MM.1S (cell line): ENCODE data around the gene CHN2.

ENCODE experiments used
- DNase-seq: peaks from one replicate; pipeline ENCODE4 v3.0.0-alpha.2; 2015
- H2AFZ ChIP-seq: fragments of 300-600 bp; sonication (generic); 2 replicates; pipeline ENCODE4 v1.6.0; 2016; ENCODE audit warnings: antibody characterized with exemption, low read length
- H3F3A ChIP-seq: fragments of 300-600 bp; sonication (generic); 2 replicates; pipeline ENCODE4 v1.6.1; 2016; ENCODE audit warnings: mild to moderate bottlenecking, antibody characterized with exemption, low read length, moderate library complexity, mixed read lengths; ENCODE audit not compliant: insufficient read depth
- H3K27ac ChIP-seq: fragments of 300-600 bp; sonication (generic); 2 replicates; pipeline ENCODE4 v1.5.1; 2016; ENCODE audit warnings: mild to moderate bottlenecking, low read length
- H3K27me3 ChIP-seq: fragments of 300-600 bp; sonication (generic); replicated peaks from 2 replicates; pipeline ENCODE4 v1.6.0; 2016; ENCODE audit warnings: low read length; ENCODE audit not compliant: insufficient read depth
- H3K36me3 ChIP-seq: fragments of 300-600 bp; sonication (generic); replicated peaks from 2 replicates; pipeline ENCODE4 v1.6.1; 2016; ENCODE audit warnings: mild to moderate bottlenecking, low read length, mixed read lengths; ENCODE audit not compliant: insufficient read depth
- H3K4me1 ChIP-seq: fragments of 300-600 bp; sonication (generic); 2 replicates; pipeline ENCODE4 v1.6.1; 2016; ENCODE audit warnings: low read length, mixed read lengths
- H3K4me2 ChIP-seq: fragments of 300-600 bp; sonication (generic); 2 replicates; pipeline ENCODE4 v1.6.0; 2016; ENCODE audit warnings: low read depth, low read length
- H3K4me3 ChIP-seq: fragments of 300-600 bp; sonication (generic); 2 replicates; pipeline ENCODE4 v1.5.1; 2016; ENCODE audit warnings: low read length, mixed read lengths
- H3K79me2 ChIP-seq: fragments of 300-600 bp; sonication (generic); 2 replicates; pipeline ENCODE4 v1.6.1; 2016; ENCODE audit warnings: mixed run types, low read length, mixed read lengths
- H3K9ac ChIP-seq: fragments of 300-600 bp; sonication (generic); 2 replicates; pipeline ENCODE4 v1.6.1; 2016; ENCODE audit warnings: low read length, mixed read lengths
- H3K9me2 ChIP-seq: fragments of 300-600 bp; sonication (generic); replicated peaks from 2 replicates; pipeline ENCODE4 v1.6.1; 2016; ENCODE audit warnings: mild to moderate bottlenecking, low read length, mixed read lengths; ENCODE audit not compliant: insufficient read depth
- H3K9me3 ChIP-seq: fragments of 300-600 bp; sonication (generic); replicated peaks from 2 replicates; pipeline ENCODE4 v1.6.1; 2016; ENCODE audit warnings: mild to moderate bottlenecking, low read length, mixed read lengths; ENCODE audit not compliant: insufficient read depth
- H4K20me1 ChIP-seq: fragments of 300-600 bp; sonication (generic); 2 replicates; pipeline ENCODE4 v1.6.1; 2016; ENCODE audit warnings: mild to moderate bottlenecking, low read length, moderate library complexity, mixed read lengths; ENCODE audit not compliant: insufficient read depth
- CTCF ChIP-seq: fragments of 300-600 bp; sonication (generic); IDR thresholded peaks from 2 replicates; pipeline ENCODE4 v1.5.1; 2016; ENCODE audit warnings: antibody characterized with exemption, low read length, mixed read lengths
- EZH2 ChIP-seq: fragments of 300-600 bp; sonication (generic); optimal IDR thresholded peaks from 2 replicates; pipeline ENCODE3; 2017; ENCODE audit warnings: low read depth, mild to moderate bottlenecking, antibody characterized with exemption, low read length, mixed read lengths
- EZH2phosphoT487 ChIP-seq: fragments of 300-600 bp; sonication (generic); IDR thresholded peaks from 2 replicates; pipeline ENCODE4 v1.6.1; 2018; ENCODE audit warnings: antibody characterized with exemption, low read length

CHN2 gene

GRCh38 chr7:29335188-29336083 is 140.9 kb downstream of the CHN2 start:
- DNase-seq = no peak
- Histone ChIP-seq H3K9me2 (no peaks in the 10 kb centered on the region), H4K20me1 (no peaks in the 10 kb centered on the region), H3F3A (no peaks in the 10 kb centered on the region), H3K4me2 (no peak overlapping the region), H2AFZ (no peak overlapping the region), H3K27ac (no peak overlapping the region), H3K36me3 (no peaks in the 10 kb centered on the region), H3K9ac (no peak overlapping the region), H3K9me3 (no peaks in the 10 kb centered on the region), H3K4me3 (no peak overlapping the region), H3K79me2 (no peaks in the 10 kb centered on the region), H3K27me3 (no peaks in the 10 kb centered on the region), H3K4me1 (no peaks in the 10 kb centered on the region)
- TF ChIP-seq CTCF (no peak), EZH2phosphoT487 (no peak), EZH2 (no peak)

- no peak overlapping the region for H3K4me3 ChIP-seq
- no peaks in the 10 kb centered on the region for H3K79me2 ChIP-seq
- H2AFZ ChIP-seq = no peak overlapping the region
- DNase-seq = no peak
- no peaks in the 10 kb centered on the region for H3K4me1 ChIP-seq
- no peaks in the 10 kb centered on the region for H3K9me2 ChIP-seq
- no peaks in the 10 kb centered on the region for H3F3A ChIP-seq
- H3K27ac ChIP-seq = no peak overlapping the region
- H3K9me3 ChIP-seq = no peaks in the 10 kb centered on the region
- H3K9ac ChIP-seq = no peak overlapping the region
- H3K27me3 ChIP-seq = no peaks in the 10 kb centered on the region
- TF ChIP-seq EZH2 (no peak), EZH2phosphoT487 (no peak), CTCF (no peak)
- H3K4me2 ChIP-seq = no peak overlapping the region
- H3K36me3 ChIP-seq = no peaks in the 10 kb centered on the region
- H4K20me1 ChIP-seq = no peaks in the 10 kb centered on the region
Observed at GRCh38 chr7:29337546-29338116, 143.1 kb downstream of the CHN2 start.

GRCh38 chr7:29340696-29341095 is 146.1 kb downstream of the CHN2 start:
- Histone ChIP-seq H3K4me1 (no peaks in the 10 kb centered on the region), H3F3A (no peaks in the 10 kb centered on the region), H3K79me2 (no peaks in the 10 kb centered on the region), H3K9ac (no peak overlapping the region), H3K9me3 (no peaks in the 10 kb centered on the region), H3K27ac (no peak overlapping the region), H3K36me3 (no peaks in the 10 kb centered on the region), H3K4me3 (no peak overlapping the region), H3K9me2 (no peaks in the 10 kb centered on the region), H3K4me2 (no peak overlapping the region), H3K27me3 (no peaks in the 10 kb centered on the region), H2AFZ (no peak overlapping the region), H4K20me1 (no peaks in the 10 kb centered on the region)
- no peak for DNase-seq
- TF ChIP-seq EZH2phosphoT487 = no peak
- no peak for TF ChIP-seq EZH2
- TF ChIP-seq CTCF = no peak
